Glutamatergic neuron (in vitro differentiated cells): ENCODE measurements around the gene OR51V1. TPM values are rescaled to one million over a fixed set of nuclear protein-coding genes. Genes with fewer than 3 reads are reported as not detected.

Experiments used
- DNase-seq: peaks from one replicate; pipeline ENCODE4 v3.0.0; 2022
- H3K27ac Mint-ChIP-seq: one replicate; pipeline ENCODE4 v1.8.0; 2020; ENCODE audit warnings: mild to moderate bottlenecking, mixed read lengths, inconsistent platforms; ENCODE audit not compliant: unreplicated experiment
- H3K27me3 Mint-ChIP-seq: one replicate; pipeline ENCODE4 v1.8.0; 2020; ENCODE audit warnings: mild to moderate bottlenecking, moderate library complexity, mixed read lengths, inconsistent platforms; ENCODE audit not compliant: unreplicated experiment
- H3K36me3 Mint-ChIP-seq: one replicate; pipeline ENCODE4 v1.8.0; 2020; ENCODE audit warnings: mild to moderate bottlenecking, mixed read lengths, inconsistent platforms; ENCODE audit not compliant: unreplicated experiment
- H3K4me1 Mint-ChIP-seq: one replicate; pipeline ENCODE4 v1.8.0; 2020; ENCODE audit warnings: mild to moderate bottlenecking, low read depth, mixed read lengths, inconsistent platforms; ENCODE audit not compliant: unreplicated experiment
- H3K4me3 Mint-ChIP-seq: one replicate; pipeline ENCODE4 v1.8.0; 2020; ENCODE audit warnings: mild to moderate bottlenecking, mixed read lengths, inconsistent platforms; ENCODE audit not compliant: unreplicated experiment
- H3K9me3 Mint-ChIP-seq: one replicate; pipeline ENCODE4 v1.8.0; 2020; ENCODE audit warnings: mild to moderate bottlenecking, moderate library complexity, mixed read lengths, inconsistent platforms; ENCODE audit not compliant: unreplicated experiment
- CTCF ChIP-seq: fragments of 200-600 bp; sonication (generic); IDR thresholded peaks from one replicate; pipeline ENCODE4 v1.5.0; 2021; ENCODE audit not compliant: partially characterized antibody, unreplicated experiment
- total RNA-seq: library from RNA; stranded (reverse); fragmentation: NEBNext Ultra II Directional; extraction: Animal tissue kit (Norgen Biotek cat#: 25700); gene quantifications from one replicate; pipeline ENCODE4 v1.2.1, GENCODE V29; 2021; ENCODE audit not compliant: unreplicated experiment

OR51V1 gene
- total RNA-seq, 1 donor from 2014 or later, result not detected

- no peak overlapping the region for H3K4me3 Mint-ChIP-seq
- H3K36me3 Mint-ChIP-seq, result no peaks in the 10 kb centered on the region
These were observed 40.7 kb downstream of the OR51V1 start for GRCh38 chr11:5159806-5160205.

GRCh38 chr11:5154657-5155056 lies 45.8 kb downstream of the OR51V1 start, which contains the start of gene OR52A1:
Gene OR52A1 (minus strand): TSS chr11:5154757. CDS start chr11:5152369, 2,388 bp downstream.
- Mint-ChIP-seq H3K9me3 (no peaks in the 10 kb centered on the region), H3K27ac (no peak within 1 kb of the TSS), H3K27me3 (no peaks in the 10 kb centered on the region), H3K4me3 (no peak within 1 kb of the TSS), H3K36me3 (no peaks in the 10 kb centered on the region), H3K4me1 (no peaks in the 10 kb centered on the region)
- TF ChIP-seq CTCF, result no peak
- no peak for DNase-seq

More at GRCh38 chr11:5159806-5160205, 40.7 kb downstream of the OR51V1 start:
- Mint-ChIP-seq H3K4me1 (no peaks in the 10 kb centered on the region), H3K27me3 (no peaks in the 10 kb centered on the region), H3K9me3 (peaks cover 1% of the 10 kb centered on the region), H3K27ac (no peak overlapping the region)
- TF ChIP-seq CTCF, result no peak
- no peak for DNase-seq

- H3K36me3 Mint-ChIP-seq, result no peaks in the 10 kb centered on the region
- no peak overlapping the region for H3K4me3 Mint-ChIP-seq
- no peaks in the 10 kb centered on the region for H3K4me1 Mint-ChIP-seq
- no peaks in the 10 kb centered on the region for H3K9me3 Mint-ChIP-seq
- no peak for DNase-seq
- no peak overlapping the region for H3K27ac Mint-ChIP-seq
- no peak for TF ChIP-seq CTCF
- no peaks in the 10 kb centered on the region for H3K27me3 Mint-ChIP-seq
These were observed 46.7 kb downstream of the OR51V1 start for GRCh38 chr11:5153574-5154431.

GRCh38 chr11:5151713-5152153 lies 48.7 kb downstream of the OR51V1 start:
- Mint-ChIP-seq H3K9me3 (no peaks in the 10 kb centered on the region), H3K4me3 (no peak overlapping the region), H3K27me3 (no peaks in the 10 kb centered on the region), H3K27ac (no peak overlapping the region), H3K36me3 (no peaks in the 10 kb centered on the region), H3K4me1 (no peaks in the 10 kb centered on the region)
- no peak for TF ChIP-seq CTCF
- no peak for DNase-seq

Other genes with a start within 250 kb of the OR51V1 start
- not detected for gene OR51A2, start 245.0 kb downstream of the OR51V1 start, total RNA-seq
- not detected for gene OR51L1, start 205.8 kb downstream of the OR51V1 start, total RNA-seq
- not detected for gene OR52J3, start 154.2 kb downstream of the OR51V1 start, total RNA-seq
- not detected for gene OR52E2, start 141.1 kb downstream of the OR51V1 start, total RNA-seq
- gene OR52E1, start 131.1 kb downstream of the OR51V1 start, total RNA-seq, result not detected
- gene OR52A5, start 62.3 kb downstream of the OR51V1 start, total RNA-seq, result 0.25 TPM
- not detected for gene OR52A1, start 45.9 kb downstream of the OR51V1 start, total RNA-seq
- not detected for gene HBB, start 26.4 kb upstream of the OR51V1 start, total RNA-seq
- gene HBD, start 33.8 kb upstream of the OR51V1 start, total RNA-seq, result not detected
- not detected for gene HBG1, start 49.2 kb upstream of the OR51V1 start, total RNA-seq
- gene HBG2, start 54.1 kb upstream of the OR51V1 start, total RNA-seq, result not detected
- not detected for gene HBE1, start 69.3 kb upstream of the OR51V1 start, total RNA-seq
- not detected for gene OR51B4, start 101.3 kb upstream of the OR51V1 start, total RNA-seq
- gene OR51B2, start 123.6 kb upstream of the OR51V1 start, total RNA-seq, result not detected
- not detected for gene OR51B5, start 142.8 kb upstream of the OR51V1 start, total RNA-seq
- gene OR51B6, start 150.8 kb upstream of the OR51V1 start, total RNA-seq, result not detected
- not detected for gene OR51M1, start 183.1 kb upstream of the OR51V1 start, total RNA-seq
- not detected for gene OR51Q1, start 221.4 kb upstream of the OR51V1 start, total RNA-seq
- gene OR51I1, start 240.8 kb upstream of the OR51V1 start, total RNA-seq, result not detected
- not detected for gene OR51I2, start 248.6 kb upstream of the OR51V1 start, total RNA-seq